Fibroblast of lung (primary cell): Measurements from ENCODE around the gene GK2. TPM values are rescaled to one million over a fixed set of nuclear protein-coding genes. Genes with fewer than 3 reads are reported as not detected.

Experiments used
- DNase-seq, 2 donors: peaks; one replicate each; pipeline versions ENCODE4 v3.0.0 to v3.0.0-alpha.2; 2010; ENCODE audit warnings: low read depth in 2 of 2
- H2AFZ ChIP-seq: 2 replicates; pipeline ENCODE4 v1.5.1; 2012; ENCODE audit warnings: low read length, control low read depth, inconsistent platforms
- H3K27ac ChIP-seq: 2 replicates; pipeline ENCODE4 v1.5.1; 2011; ENCODE audit warnings: low read length, control low read depth; ENCODE audit not compliant: insufficient read depth
- H3K27me3 ChIP-seq: 2 replicates; pipeline ENCODE4 v1.5.1; 2011; ENCODE audit warnings: mild to moderate bottlenecking, low read length; ENCODE audit not compliant: control insufficient read depth, insufficient read depth
- H3K36me3 ChIP-seq: 2 replicates; pipeline ENCODE4 v1.5.1; 2011; ENCODE audit warnings: low read length; ENCODE audit not compliant: control insufficient read depth, insufficient read depth
- H3K4me1 ChIP-seq: 2 replicates; pipeline ENCODE4 v1.5.1; 2011; ENCODE audit warnings: low read length; ENCODE audit not compliant: control insufficient read depth, insufficient read depth; ENCODE audit errors: extremely low read depth
- H3K4me2 ChIP-seq: 2 replicates; pipeline ENCODE4 v1.5.1; 2011; ENCODE audit warnings: low read length, control low read depth; ENCODE audit not compliant: insufficient read depth; ENCODE audit errors: extremely low read depth
- H3K4me3 ChIP-seq, 4 experiments: fragments of 200-600 bp in 1 of 4; sonication (generic) in 1 of 4; replicated peaks in 1 of 4; 2 replicates each; pipeline ENCODE4 v1.5.1; 2011 to 2016; ENCODE audit warnings: low read length in 4 of 4, low read depth in 3 of 4, mild to moderate bottlenecking in 3 of 4, control low read depth in 2 of 4, inconsistent platforms in 1 of 4, mixed read lengths in 1 of 4; ENCODE audit not compliant: insufficient read depth in 1 of 4; ENCODE audit errors: control extremely low read depth in 1 of 4
- H3K79me2 ChIP-seq: 2 replicates; pipeline ENCODE4 v1.5.1; 2012; ENCODE audit warnings: mild to moderate bottlenecking, low read length, inconsistent platforms; ENCODE audit not compliant: control insufficient read depth, insufficient read depth
- H3K9ac ChIP-seq: 2 replicates; pipeline ENCODE4 v1.5.1; 2011; ENCODE audit warnings: mild to moderate bottlenecking, low read length, control low read depth; ENCODE audit not compliant: insufficient read depth
- H3K9me3 ChIP-seq: 2 replicates; pipeline ENCODE4 v1.5.1; 2012; ENCODE audit warnings: low read depth, low read length; ENCODE audit not compliant: control insufficient read depth, insufficient read depth
- H4K20me1 ChIP-seq: 2 replicates; pipeline ENCODE4 v1.5.1; 2011; ENCODE audit warnings: low read length; ENCODE audit not compliant: control insufficient read depth, insufficient read depth; ENCODE audit errors: extremely low read depth
- EZH2 ChIP-seq: IDR thresholded peaks from 2 replicates; pipeline ENCODE4 v1.5.1; 2012; ENCODE audit warnings: low read length, control low read depth, mild to moderate bottlenecking; ENCODE audit errors: missing control alignments
- polyA plus RNA-seq, 2 donors: library from polyadenylated mRNA; depleted of rRNA in 1 of 2; stranded (reverse) in 1 of 2; unstranded in 1 of 2; fragments of >200 nt; gene quantifications; 2 replicates each; pipeline ENCODE4 v1.2.1, GENCODE V29; 2011 to 2012; ENCODE audit warnings: missing spikeins in 1 of 2
- total RNA-seq: library from RNA; depleted of rRNA; stranded (reverse); fragments of >200 nt; gene quantifications from 2 replicates; pipeline ENCODE4 v1.2.1, GENCODE V29; 2014
- TF ChIP-seq, protein P1 (sequence below), 2 donors: IDR thresholded peaks in 1 of 2; conservative IDR thresholded peaks in 1 of 2; 1 replicate in 1 of 2; 2 replicates in 1 of 2; pipeline ENCODE4 v1.5.1; 2011 to 2012; ENCODE audit warnings: low read length in 2 of 2, control low read depth in 1 of 2, inconsistent platforms in 1 of 2, low read depth in 1 of 2, mild to moderate bottlenecking in 1 of 2

GK2 gene
- total and polyA plus RNA-seq, 2 donors (not counting 1 experiment from before 2014, with no cell fraction given), result not detected

- H3K9ac ChIP-seq, result no peak overlapping the region
- H3K4me2 ChIP-seq, result no peak overlapping the region
- H3K27ac ChIP-seq, result no peak overlapping the region
- no peaks in the 10 kb centered on the region for H3K79me2 ChIP-seq
- H3K4me3 ChIP-seq, result no peak overlapping the region
- no peaks in the 10 kb centered on the region for H4K20me1 ChIP-seq
- no peaks in the 10 kb centered on the region for H3K27me3 ChIP-seq
- no peaks in the 10 kb centered on the region for H3K4me1 ChIP-seq
- H3K9me3 ChIP-seq, result no peaks in the 10 kb centered on the region
- H3K36me3 ChIP-seq, result no peaks in the 10 kb centered on the region
- TF ChIP-seq, protein P1, sequence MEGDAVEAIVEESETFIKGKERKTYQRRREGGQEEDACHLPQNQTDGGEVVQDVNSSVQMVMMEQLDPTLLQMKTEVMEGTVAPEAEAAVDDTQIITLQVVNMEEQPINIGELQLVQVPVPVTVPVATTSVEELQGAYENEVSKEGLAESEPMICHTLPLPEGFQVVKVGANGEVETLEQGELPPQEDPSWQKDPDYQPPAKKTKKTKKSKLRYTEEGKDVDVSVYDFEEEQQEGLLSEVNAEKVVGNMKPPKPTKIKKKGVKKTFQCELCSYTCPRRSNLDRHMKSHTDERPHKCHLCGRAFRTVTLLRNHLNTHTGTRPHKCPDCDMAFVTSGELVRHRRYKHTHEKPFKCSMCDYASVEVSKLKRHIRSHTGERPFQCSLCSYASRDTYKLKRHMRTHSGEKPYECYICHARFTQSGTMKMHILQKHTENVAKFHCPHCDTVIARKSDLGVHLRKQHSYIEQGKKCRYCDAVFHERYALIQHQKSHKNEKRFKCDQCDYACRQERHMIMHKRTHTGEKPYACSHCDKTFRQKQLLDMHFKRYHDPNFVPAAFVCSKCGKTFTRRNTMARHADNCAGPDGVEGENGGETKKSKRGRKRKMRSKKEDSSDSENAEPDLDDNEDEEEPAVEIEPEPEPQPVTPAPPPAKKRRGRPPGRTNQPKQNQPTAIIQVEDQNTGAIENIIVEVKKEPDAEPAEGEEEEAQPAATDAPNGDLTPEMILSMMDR (conservative IDR thresholded peaks at IDR 0.05 in 1 of 2, IDR thresholded peaks at IDR 0.05 in 1 of 2; ENCODE audit: low read depth in 1 of 2, low read length in 2 of 2), result no peak
- TF ChIP-seq EZH2, result no peak
- H2AFZ ChIP-seq, result no peak overlapping the region
- DNase-seq, result no peak
Observed at GRCh38 chr4:79381161-79381560, 26.9 kb downstream of the GK2 start.

DNA sequence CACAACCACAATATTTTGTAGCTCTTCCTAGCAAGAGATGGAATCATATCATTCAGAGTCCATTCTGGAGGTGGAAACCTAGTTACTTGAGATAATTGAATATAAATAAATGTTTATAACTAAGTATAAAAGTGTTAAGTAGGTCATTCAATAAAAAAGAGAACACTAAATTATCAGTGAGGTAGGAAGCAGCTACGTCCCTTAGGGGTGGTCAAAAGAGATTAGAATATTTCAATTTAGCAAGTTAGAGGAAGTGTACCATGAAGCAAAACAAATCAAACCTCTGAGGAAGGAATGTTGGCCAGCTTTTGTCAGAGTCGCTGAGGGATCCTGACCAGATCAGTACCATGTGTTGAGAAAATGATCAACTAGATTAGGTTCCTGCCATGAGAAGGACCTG, 38.0 kb downstream of the GK2 start:
- Histone ChIP-seq H3K4me3 (no peak overlapping the region), H3K9me3 (no peaks in the 10 kb centered on the region), H3K27me3 (no peaks in the 10 kb centered on the region), H3K27ac (no peak overlapping the region), H2AFZ (no peak overlapping the region), H3K36me3 (no peaks in the 10 kb centered on the region), H3K9ac (no peak overlapping the region), H3K4me1 (no peaks in the 10 kb centered on the region), H3K4me2 (no peak overlapping the region), H3K79me2 (no peaks in the 10 kb centered on the region), H4K20me1 (no peaks in the 10 kb centered on the region)
- TF ChIP-seq, protein P1 (conservative IDR thresholded peaks at IDR 0.05 in 1 of 2, IDR thresholded peaks at IDR 0.05 in 1 of 2; ENCODE audit: low read depth in 1 of 2, low read length in 2 of 2), result no peak
- TF ChIP-seq EZH2, result no peak
- DNase-seq, result no peak

GRCh38 chr4:79367096-79367495, 40.9 kb downstream of the GK2 start:
- no peaks in the 10 kb centered on the region for H3K36me3 ChIP-seq
- no peak for DNase-seq
- H3K27me3 ChIP-seq, result no peaks in the 10 kb centered on the region

More at GRCh38 chr4:79367096-79367495, 40.9 kb downstream of the GK2 start:
- TF ChIP-seq EZH2, result no peak
- TF ChIP-seq, protein P1 (conservative IDR thresholded peaks at IDR 0.05 in 1 of 2, IDR thresholded peaks at IDR 0.05 in 1 of 2; ENCODE audit: low read depth in 1 of 2, low read length in 2 of 2), result no peak
- no peaks in the 10 kb centered on the region for H3K4me1 ChIP-seq
- H2AFZ ChIP-seq, result no peak overlapping the region
- H3K79me2 ChIP-seq, result no peaks in the 10 kb centered on the region
- H4K20me1 ChIP-seq, result no peaks in the 10 kb centered on the region
- no peak overlapping the region for H3K9ac ChIP-seq
- H3K4me3 ChIP-seq, result no peak overlapping the region
- H3K4me2 ChIP-seq, result no peak overlapping the region
- no peak overlapping the region for H3K27ac ChIP-seq
- no peaks in the 10 kb centered on the region for H3K9me3 ChIP-seq
